Central memory CD8-positive, alpha-beta T cell (primary cell): Measurements from ENCODE around the gene TOR3A.

Experiments
- ATAC-seq: fragments of 150-1000 bp; cut with Tn5 transposase; replicated peaks from 2 replicates; pipeline ENCODE4 v1.10.0; 2022; ENCODE audit warnings: mild to moderate bottlenecking, moderate FRiP score, moderate number of reproducible peaks; ENCODE audit not compliant: poor library complexity, severe bottlenecking; ENCODE audit errors: extremely low read depth
- DNase-seq, 2 donors: peaks; one replicate each; pipeline ENCODE4 v3.0.0; 2021; ENCODE audit warnings: low spot score in 2 of 2
- H3K27ac Mint-ChIP-seq: one replicate; pipeline ENCODE4 v1.8.0; 2022; ENCODE audit warnings: low read depth, mild to moderate bottlenecking, moderate library complexity, mixed read lengths
- H3K27me3 Mint-ChIP-seq: one replicate; pipeline ENCODE4 v1.8.0; 2022; ENCODE audit warnings: mixed read lengths
- H3K36me3 Mint-ChIP-seq: one replicate; pipeline ENCODE4 v1.8.0; 2022; ENCODE audit warnings: mild to moderate bottlenecking, moderate library complexity, mixed read lengths; ENCODE audit not compliant: insufficient read depth
- H3K4me1 Mint-ChIP-seq: one replicate; pipeline ENCODE4 v1.8.0; 2022; ENCODE audit warnings: mixed read lengths
- H3K4me3 Mint-ChIP-seq: one replicate; pipeline ENCODE4 v1.8.0; 2022; ENCODE audit warnings: mild to moderate bottlenecking, moderate library complexity, mixed read lengths
- H3K9me3 Mint-ChIP-seq: one replicate; pipeline ENCODE4 v1.8.0; 2022; ENCODE audit warnings: mixed read lengths

TOR3A gene

DNA sequence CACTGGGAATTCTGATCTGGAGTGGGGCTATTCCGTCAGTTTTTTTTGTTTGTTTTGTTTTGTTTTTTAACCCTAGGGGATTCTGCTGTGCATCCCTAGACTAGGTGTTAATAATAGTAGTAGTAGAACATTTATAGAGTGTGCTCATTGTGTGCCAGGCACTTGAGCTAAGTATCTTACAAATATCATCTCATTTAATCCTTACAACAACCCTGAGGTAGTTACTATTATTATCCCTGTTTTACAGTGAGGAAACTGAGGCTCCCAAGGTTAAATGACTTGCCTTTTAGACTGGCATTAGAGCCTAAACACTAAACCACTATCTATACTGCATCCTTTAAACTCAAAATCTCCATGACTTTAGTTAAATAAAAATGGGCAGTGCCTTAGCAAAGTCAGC is 22.1 kb downstream of the TOR3A start:
- Mint-ChIP-seq H3K27ac (no peak overlapping the region), H3K9me3 (no peaks in the 10 kb centered on the region), H3K27me3 (no peaks in the 10 kb centered on the region), H3K4me1 (no peaks in the 10 kb centered on the region), H3K36me3 (peaks cover 4% of the 10 kb centered on the region), H3K4me3 (no peak overlapping the region)
- ATAC-seq = no peak
- no peak for DNase-seq

DNA sequence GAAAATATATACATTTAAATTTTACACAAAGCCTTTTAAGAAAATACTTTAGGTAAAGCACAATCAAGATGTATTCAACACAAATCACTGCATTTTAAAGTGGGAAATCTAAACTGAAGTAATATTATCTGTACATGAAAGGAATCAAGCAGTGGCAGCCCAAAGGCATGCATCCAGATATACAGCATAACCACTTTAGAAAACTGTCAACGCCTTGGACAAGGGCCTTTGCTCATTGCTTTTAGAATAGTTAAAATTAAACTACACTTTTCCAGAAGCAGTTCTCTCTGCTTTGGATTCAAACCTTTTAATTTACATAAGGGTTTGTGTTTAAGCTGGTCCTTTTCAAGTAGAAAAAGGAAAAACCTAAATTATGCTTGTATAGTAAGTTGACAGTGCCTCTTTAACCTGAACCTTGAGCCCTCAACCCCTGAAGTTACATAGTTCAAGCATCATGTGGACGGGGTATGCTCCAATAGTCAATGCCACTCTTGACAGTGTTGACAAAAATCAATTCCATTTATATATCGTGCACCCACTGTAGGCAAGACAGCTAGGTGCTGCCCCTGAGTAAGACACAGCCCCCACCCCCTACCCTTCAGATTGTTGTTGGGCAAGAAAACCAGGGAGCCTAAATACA is 22.9 kb downstream of the TOR3A start:
- Mint-ChIP-seq H3K27ac (no peak overlapping the region), H3K9me3 (no peaks in the 10 kb centered on the region), H3K4me1 (no peaks in the 10 kb centered on the region), H3K4me3 (no peak overlapping the region), H3K36me3 (peaks cover 9% of the 10 kb centered on the region), H3K27me3 (no peaks in the 10 kb centered on the region)
- no peak for DNase-seq
- no peak for ATAC-seq

DNA sequence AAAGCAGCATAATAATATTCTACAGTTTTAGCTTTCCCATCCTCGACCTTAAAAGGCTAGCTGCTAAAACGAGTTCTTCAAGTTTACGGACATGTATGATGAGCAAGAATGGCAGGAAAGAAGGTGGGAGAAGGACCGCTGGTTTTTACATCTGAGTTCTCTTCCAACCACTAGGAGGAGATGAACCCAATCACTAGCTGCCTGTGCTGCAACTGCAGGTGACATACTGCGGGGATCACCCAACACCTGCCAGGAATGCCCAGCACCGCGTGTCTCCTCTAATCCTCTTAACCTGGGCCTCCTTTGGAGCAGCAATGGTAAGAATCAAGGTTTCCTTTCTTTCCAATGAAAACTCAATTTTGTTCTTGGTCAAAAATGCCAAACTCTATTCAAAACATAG is 23.5 kb downstream of the TOR3A start:
- DNase-seq (no peak), ATAC-seq (no peak)
- no peak overlapping the region for H3K4me3 Mint-ChIP-seq
- H3K27ac Mint-ChIP-seq = no peak overlapping the region
- H3K9me3 Mint-ChIP-seq = no peaks in the 10 kb centered on the region
- no peaks in the 10 kb centered on the region for H3K27me3 Mint-ChIP-seq
- H3K4me1 Mint-ChIP-seq = no peaks in the 10 kb centered on the region
- peaks cover 15% of the 10 kb centered on the region for H3K36me3 Mint-ChIP-seq

DNA sequence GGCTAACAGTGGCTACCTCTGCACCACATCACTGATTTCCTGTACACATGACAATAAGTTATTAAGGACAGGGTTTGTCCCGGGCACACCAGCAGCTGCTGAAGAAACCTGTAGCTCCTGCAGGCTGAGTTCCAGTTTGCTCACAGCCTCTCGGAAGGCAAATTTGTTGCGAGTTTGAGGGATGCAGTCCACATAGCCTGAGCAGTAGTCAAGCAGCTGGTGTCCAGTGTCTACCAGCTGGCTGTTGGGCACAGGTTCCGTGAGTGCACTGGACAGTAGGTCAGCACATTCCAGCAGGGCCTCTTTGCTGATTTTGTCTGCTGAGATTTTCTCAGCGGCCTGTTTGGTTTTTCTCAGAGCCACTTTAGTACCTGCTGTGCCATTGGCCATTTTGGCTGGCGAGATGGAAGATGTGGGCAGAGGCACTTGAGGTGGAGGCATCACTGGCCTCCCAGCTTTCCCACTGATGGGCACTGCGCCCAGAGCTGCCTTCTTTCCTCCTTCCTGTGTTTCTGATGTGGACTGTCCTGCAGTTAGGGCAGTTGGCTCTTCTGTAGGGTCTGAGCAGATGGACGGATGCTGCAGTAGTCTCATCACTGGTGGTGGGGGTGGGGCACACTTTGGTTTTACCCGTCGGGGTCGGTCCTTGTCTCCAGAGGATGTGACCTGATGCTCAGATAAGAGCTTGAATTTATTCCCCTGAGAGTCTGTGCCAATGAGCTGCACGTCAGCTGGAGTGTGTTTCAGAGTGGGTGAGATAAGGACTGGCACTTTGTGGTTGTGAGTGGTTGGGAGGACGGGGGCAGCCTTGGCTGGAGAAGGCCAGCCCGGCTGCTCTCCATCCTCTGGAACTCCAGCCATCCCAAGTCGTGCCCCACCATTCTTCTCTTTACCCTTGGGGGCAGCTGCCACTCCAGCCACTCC is 26.1 kb downstream of the TOR3A start:
- Mint-ChIP-seq H3K9me3 (no peaks in the 10 kb centered on the region), H3K4me1 (no peaks in the 10 kb centered on the region), H3K4me3 (no peak overlapping the region), H3K36me3 (peaks cover 26% of the 10 kb centered on the region), H3K27ac (no peak overlapping the region), H3K27me3 (no peaks in the 10 kb centered on the region)
- ATAC-seq (no peak), DNase-seq (no peak)

DNA sequence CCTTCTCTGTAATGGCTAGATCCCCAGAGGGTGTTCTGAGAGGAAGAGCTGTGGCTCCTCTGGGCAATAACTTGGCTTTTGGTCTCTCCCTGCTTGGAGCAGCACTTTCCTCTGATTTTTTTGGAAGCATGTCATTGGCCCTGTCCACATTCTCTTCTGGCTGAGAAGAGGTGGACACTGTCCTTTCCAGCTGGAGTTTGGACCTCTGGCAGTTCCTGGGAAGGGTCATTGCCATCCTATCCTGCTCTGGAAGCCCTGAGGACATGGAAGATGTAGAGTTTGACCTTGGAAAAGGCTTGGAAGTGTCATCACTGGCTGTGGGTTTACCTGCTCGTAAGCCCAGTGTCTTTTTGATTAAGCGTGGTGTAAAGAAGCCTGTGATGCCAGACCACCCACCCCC is 26.8 kb downstream of the TOR3A start:
- Mint-ChIP-seq H3K27me3 (no peaks in the 10 kb centered on the region), H3K4me3 (no peak overlapping the region), H3K36me3 (peaks cover 26% of the 10 kb centered on the region), H3K9me3 (no peaks in the 10 kb centered on the region), H3K27ac (no peak overlapping the region), H3K4me1 (no peaks in the 10 kb centered on the region)
- no peak for ATAC-seq
- no peak for DNase-seq

DNA sequence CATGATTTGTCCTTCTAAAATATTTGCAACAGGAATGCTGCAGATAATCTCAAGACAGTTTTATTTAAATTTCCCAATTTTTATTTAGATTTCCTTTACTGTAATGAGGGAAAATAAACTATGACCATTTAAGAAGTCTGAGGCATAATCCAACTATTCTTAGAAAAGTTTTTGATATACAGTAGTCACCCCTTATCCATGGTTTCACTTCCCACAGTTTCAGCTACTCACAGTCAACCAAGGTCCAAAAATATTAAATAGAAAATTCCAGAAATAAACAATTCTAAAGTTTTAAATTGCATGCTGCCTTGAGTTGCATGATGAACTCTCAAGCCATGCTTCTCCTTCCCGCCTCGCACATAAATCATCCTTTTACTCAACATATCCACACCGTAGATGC is 33.3 kb downstream of the TOR3A start:
- Mint-ChIP-seq H3K27me3 (no peaks in the 10 kb centered on the region), H3K27ac (no peak overlapping the region), H3K4me1 (no peaks in the 10 kb centered on the region), H3K36me3 (peaks cover 30% of the 10 kb centered on the region), H3K4me3 (no peak overlapping the region), H3K9me3 (no peaks in the 10 kb centered on the region)
- no peak for DNase-seq
- no peak for ATAC-seq

DNA sequence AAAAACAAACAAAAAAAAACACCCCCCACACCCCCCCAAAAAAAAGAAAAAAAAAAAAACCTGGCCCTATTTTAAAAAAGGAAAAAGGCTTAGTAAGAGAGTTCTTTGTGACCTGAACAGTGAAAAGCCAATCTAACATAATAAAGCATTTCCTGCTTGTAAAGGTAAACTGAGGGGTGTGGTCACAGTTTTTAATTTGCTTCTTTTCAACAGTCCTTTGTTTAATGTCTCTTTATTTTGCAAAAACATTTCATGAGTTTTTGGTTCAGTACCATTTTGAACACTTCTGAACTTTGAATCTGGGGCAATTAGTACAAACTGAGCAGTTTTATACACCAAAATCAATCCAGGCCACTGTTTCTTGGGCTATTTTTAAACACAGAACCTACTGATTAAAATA is 37.6 kb downstream of the TOR3A start:
- no peak for ATAC-seq

DNA sequence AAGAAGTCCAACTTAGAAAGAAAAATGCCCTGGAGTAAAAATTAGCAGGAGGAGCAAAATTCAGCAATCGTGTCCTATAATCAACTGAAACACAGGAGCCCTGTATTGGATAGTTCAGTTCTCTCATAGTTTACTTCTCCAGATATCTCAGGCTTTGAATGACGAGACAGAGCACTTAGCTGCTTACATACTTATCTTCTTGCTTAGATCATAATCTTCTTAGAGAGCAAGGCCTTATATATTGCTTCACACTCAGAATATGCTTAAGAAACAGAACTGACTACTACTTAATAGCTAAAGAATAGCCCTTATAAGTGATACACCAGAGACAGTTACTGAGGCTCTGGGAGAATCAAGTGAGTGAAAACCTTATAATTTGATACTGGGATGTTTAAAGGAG is 38.9 kb downstream of the TOR3A start:
- no peaks in the 10 kb centered on the region for H3K4me1 Mint-ChIP-seq
- peaks cover 14% of the 10 kb centered on the region for H3K36me3 Mint-ChIP-seq
- no peak for ATAC-seq
- H3K4me3 Mint-ChIP-seq = no peak overlapping the region
- H3K27ac Mint-ChIP-seq = no peak overlapping the region
- no peaks in the 10 kb centered on the region for H3K9me3 Mint-ChIP-seq
- no peaks in the 10 kb centered on the region for H3K27me3 Mint-ChIP-seq
- DNase-seq = no peak

More for the DNA sequence above, 37.6 kb downstream of the TOR3A start:
- Mint-ChIP-seq H3K9me3 (no peaks in the 10 kb centered on the region), H3K27me3 (no peaks in the 10 kb centered on the region), H3K4me1 (no peaks in the 10 kb centered on the region), H3K36me3 (peaks cover 13% of the 10 kb centered on the region), H3K27ac (no peak overlapping the region), H3K4me3 (no peak overlapping the region)
- no peak for DNase-seq

DNA sequence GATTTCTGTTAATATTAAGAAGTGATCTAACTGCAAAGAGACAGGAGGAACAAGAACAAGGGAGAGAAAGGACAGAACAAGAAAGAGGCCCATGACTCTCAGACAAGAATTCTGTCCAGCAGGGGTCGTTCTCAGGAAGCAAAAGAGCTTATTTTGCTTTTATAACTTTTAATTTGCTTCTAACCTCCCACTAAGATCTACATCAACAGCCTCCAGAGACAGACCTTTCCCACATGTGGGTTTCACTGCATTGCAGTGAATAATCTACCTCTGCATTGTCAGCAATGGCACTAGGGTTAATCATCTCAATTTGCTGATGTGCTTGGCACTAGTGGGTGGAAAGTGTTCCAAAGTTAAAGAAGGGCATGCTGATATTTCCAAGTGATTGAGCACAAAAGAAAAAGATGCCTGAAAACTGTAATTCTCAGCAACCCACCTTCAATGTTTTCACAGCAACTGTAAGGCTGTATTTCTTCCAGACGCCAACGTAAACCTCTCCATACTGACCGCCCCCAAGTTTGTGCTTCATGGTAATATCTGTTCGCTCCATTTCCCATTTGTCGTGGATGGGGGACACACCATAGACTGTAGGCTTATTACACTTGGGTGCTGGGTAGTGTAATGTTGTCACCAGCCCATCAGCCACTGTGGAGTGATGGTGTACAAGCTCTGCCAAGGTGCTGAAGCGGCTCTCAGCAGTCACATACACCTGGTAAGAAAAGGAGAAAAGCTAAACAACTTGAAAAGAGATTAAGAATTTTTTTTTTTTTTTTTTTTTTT is 39.5 kb downstream of the TOR3A start:
- Mint-ChIP-seq H3K36me3 (peaks cover 12% of the 10 kb centered on the region), H3K4me1 (no peaks in the 10 kb centered on the region), H3K4me3 (no peak overlapping the region), H3K27me3 (no peaks in the 10 kb centered on the region), H3K9me3 (no peaks in the 10 kb centered on the region), H3K27ac (no peak overlapping the region)
- ATAC-seq (no peak), DNase-seq (peak in 1 of 2 donors; percentile 17)

DNA sequence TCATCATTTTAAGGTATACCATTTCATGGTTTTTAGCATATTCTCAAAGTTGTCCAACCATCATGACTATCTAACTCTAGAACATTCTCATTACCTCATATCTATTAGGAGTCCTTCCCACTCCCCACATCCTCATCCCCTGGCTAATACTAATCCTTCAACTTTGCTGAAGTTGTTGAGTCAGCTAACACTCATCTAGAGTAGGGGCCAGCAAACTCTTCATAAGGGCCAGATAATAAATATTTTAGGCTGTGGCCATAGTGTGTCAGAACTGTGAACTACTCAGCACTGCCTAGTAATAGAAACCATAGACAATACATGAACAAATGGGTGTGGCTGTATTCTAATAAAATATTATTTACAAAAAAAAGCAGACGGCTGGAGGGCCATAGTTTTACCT is 43.0 kb downstream of the TOR3A start:
- no peaks in the 10 kb centered on the region for H3K9me3 Mint-ChIP-seq
- no peak overlapping the region for H3K27ac Mint-ChIP-seq
- peaks cover 7% of the 10 kb centered on the region for H3K36me3 Mint-ChIP-seq
- peaks cover 6% of the 10 kb centered on the region for H3K4me1 Mint-ChIP-seq
- no peak for DNase-seq
- ATAC-seq = no peak
- H3K27me3 Mint-ChIP-seq = no peaks in the 10 kb centered on the region
- no peak overlapping the region for H3K4me3 Mint-ChIP-seq

DNA sequence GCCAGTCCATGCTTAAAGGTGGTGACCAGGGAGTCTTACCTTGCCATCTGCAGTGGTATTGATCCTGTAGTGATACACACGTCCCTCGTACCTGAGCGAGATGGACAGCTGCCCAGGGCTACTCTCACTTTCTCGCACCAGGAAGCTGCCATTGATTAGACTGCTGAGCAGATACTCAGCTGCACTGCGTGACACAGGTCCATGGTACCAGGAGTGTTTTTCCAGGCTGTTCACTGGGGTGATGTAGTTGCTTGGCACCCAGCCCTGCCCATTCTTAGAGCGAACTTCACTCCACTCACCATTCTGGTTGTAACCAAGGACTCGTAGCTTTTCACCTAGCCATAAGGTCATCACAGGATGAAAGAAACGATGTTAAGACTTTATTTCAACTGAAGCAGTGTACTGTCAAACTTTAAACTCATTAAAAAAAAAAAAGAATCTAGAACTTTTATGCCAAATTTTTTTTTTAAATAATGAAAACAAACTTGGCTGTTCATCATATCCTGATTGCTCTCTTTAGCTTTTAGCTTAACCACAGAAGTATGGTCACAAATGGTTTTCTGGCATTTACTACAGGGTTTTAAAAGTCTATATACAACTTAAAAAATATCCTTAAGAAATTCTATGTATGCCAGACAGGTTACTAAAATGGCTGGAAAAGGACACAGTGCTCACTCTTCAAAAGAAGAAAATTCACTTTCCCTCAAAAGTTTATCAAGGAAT is 44.6 kb downstream of the TOR3A start:
- DNase-seq (no peak), ATAC-seq (no peak)
- Mint-ChIP-seq H3K36me3 (peaks cover 5% of the 10 kb centered on the region), H3K27ac (no peak overlapping the region), H3K4me1 (peaks cover 14% of the 10 kb centered on the region), H3K27me3 (no peaks in the 10 kb centered on the region), H3K9me3 (no peaks in the 10 kb centered on the region), H3K4me3 (no peak overlapping the region)

DNA sequence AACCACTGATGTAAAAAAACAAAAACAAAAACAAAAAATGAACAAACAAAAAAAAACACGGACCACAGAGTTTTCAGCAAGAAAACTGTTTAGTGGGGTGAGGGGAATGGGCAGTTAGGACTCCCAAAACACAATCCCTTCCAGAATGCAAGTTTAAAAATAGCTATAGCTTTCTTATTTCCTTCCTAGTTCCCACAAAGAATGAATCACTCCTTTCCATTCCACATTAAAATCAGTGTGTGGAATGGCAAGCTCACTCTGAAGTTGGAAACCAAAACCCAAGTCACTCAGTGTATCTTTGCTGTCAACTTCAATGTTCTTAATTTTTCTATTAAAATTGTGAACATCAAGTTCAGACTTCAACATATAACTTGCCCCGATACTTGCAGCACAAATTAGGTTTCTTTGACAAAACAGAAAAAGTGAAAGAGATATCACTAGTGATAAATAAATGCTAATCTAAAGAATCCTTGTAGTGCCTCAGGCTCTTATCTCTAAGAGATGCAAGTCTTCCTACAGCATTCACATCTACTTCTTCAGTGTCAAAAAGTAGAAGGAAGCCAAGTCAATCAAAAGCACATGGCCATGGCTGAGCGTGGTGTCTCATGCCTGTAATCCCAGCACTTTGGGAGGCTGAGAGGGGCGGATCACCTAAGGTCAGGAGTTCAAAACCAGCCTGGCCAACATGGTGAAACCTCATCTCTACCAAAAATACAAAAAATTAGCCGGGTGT is 45.5 kb downstream of the TOR3A start:
- peaks cover 5% of the 10 kb centered on the region for H3K36me3 Mint-ChIP-seq
- H3K27me3 Mint-ChIP-seq = no peaks in the 10 kb centered on the region
- peaks cover 14% of the 10 kb centered on the region for H3K4me1 Mint-ChIP-seq
- H3K9me3 Mint-ChIP-seq = no peaks in the 10 kb centered on the region
- no peak overlapping the region for H3K4me3 Mint-ChIP-seq
- no peak for ATAC-seq
- no peak for DNase-seq
- H3K27ac Mint-ChIP-seq = no peak overlapping the region
